GM21723 (cell line): ENCODE measurements around the gene RAD51B.

ENCODE experiments used
- ATAC-seq: cut with Tn5 transposase; IDR thresholded peaks from one replicate; pipeline ENCODE4 v1.9.1; 2021; ENCODE audit warnings: mild to moderate bottlenecking, moderate library complexity; ENCODE audit not compliant: unreplicated experiment

RAD51B gene

GRCh38 chr14:68527329-68527851, 707.8 kb downstream of the RAD51B start:
- ATAC-seq: no peak

GRCh38 chr14:68528040-68528687, 708.6 kb downstream of the RAD51B start:
- no peak for ATAC-seq

GRCh38 chr14:68530443-68530842, 710.9 kb downstream of the RAD51B start:
- ATAC-seq: no peak

- no peak for ATAC-seq
These were observed 712.9 kb downstream of the RAD51B start for GRCh38 chr14:68532496-68532895.

GRCh38 chr14:68534276-68534675, 714.7 kb downstream of the RAD51B start:
- ATAC-seq: no peak

- ATAC-seq: no peak
These were observed 715.9 kb downstream of the RAD51B start for GRCh38 chr14:68535404-68536017.

GRCh38 chr14:68536018-68536410, 716.4 kb downstream of the RAD51B start:
- ATAC-seq: no peak

GRCh38 chr14:68538639-68539038, 719.1 kb downstream of the RAD51B start:
- no peak for ATAC-seq

GRCh38 chr14:68539241-68539737, 719.7 kb downstream of the RAD51B start:
- ATAC-seq: no peak

- no peak for ATAC-seq
These were observed 720.2 kb downstream of the RAD51B start for GRCh38 chr14:68539789-68540188.

- ATAC-seq: no peak
These were observed 721.8 kb downstream of the RAD51B start for GRCh38 chr14:68541178-68541896.

GRCh38 chr14:68542346-68542745, 722.8 kb downstream of the RAD51B start:
- no peak for ATAC-seq

- ATAC-seq: no peak
These were observed 723.9 kb downstream of the RAD51B start for GRCh38 chr14:68543516-68543915.

- no peak for ATAC-seq
These were observed 724.7 kb downstream of the RAD51B start for GRCh38 chr14:68544081-68544892.

- no peak for ATAC-seq
These were observed 727.3 kb downstream of the RAD51B start for GRCh38 chr14:68546839-68547238.

- ATAC-seq: no peak
These were observed 728.0 kb downstream of the RAD51B start for GRCh38 chr14:68547305-68548193.

- ATAC-seq: no peak
These were observed 728.9 kb downstream of the RAD51B start for GRCh38 chr14:68548194-68549076.

GRCh38 chr14:68550338-68550715, 730.7 kb downstream of the RAD51B start:
- no peak for ATAC-seq
